ENCODE data around the gene CCDC54. TPM values are rescaled to one million over a fixed set of nuclear protein-coding genes. Genes with fewer than 3 reads are reported as not detected.
"Not testable (repeated sequence)": the region's sequence is repeated elsewhere in the genome, so short reads cannot be mapped to it uniquely, and the experiment has no call there.

Gene CCDC54
- not detected for total RNA-seq

GRCh38 chr3:107377151-107377550 lies at the start of gene CCDC54:
Gene CCDC54 (plus strand): TSS chr3:107377439. CDS start chr3:107377588, 149 bp downstream.
- intact Hi-C loops (cut with micrococcal nuclease): no loop called here
- CTCF ChIA-PET: no interaction called here
- no peak for DNase-seq
- Mint-ChIP-seq H3K36me3 (no peaks in the 10 kb centered on the region), H3K27me3 (peaks cover 3% of the 10 kb centered on the region), H3K27ac (no peak within 1 kb of the TSS), H3K4me1 (ENCODE audit: low read depth) (no peaks in the 10 kb centered on the region), H3K4me3 (no peak within 1 kb of the TSS), H3K9me3 (no peaks in the 10 kb centered on the region)
- POLR2A ChIA-PET: no interaction called here

- H3K4me1 Mint-ChIP-seq (ENCODE audit: low read depth): no peaks in the 10 kb centered on the region
- POLR2A ChIA-PET: no interaction called here
- intact Hi-C loops (cut with micrococcal nuclease): no loop called here
- H3K9me3 Mint-ChIP-seq: no peaks in the 10 kb centered on the region
- DNase-seq: no peak
- no peaks in the 10 kb centered on the region for H3K27me3 Mint-ChIP-seq
- CTCF ChIA-PET: no interaction called here
- H3K4me3 Mint-ChIP-seq: no peak overlapping the region
- H3K27ac Mint-ChIP-seq: no peak overlapping the region
- no peaks in the 10 kb centered on the region for H3K36me3 Mint-ChIP-seq
These were observed 49.2 kb upstream of the CCDC54 start for GRCh38 chr3:107328069-107328468.

- POLR2A ChIA-PET: no interaction called here
- no peak overlapping the region for H3K4me3 Mint-ChIP-seq
- H3K27ac Mint-ChIP-seq: no peak overlapping the region
- H3K36me3 Mint-ChIP-seq: no peaks in the 10 kb centered on the region
- DNase-seq: no peak
- H3K27me3 Mint-ChIP-seq: peaks cover 3% of the 10 kb centered on the region
- H3K9me3 Mint-ChIP-seq: no peaks in the 10 kb centered on the region
- CTCF ChIA-PET: no interaction called here
- no peaks in the 10 kb centered on the region for H3K4me1 Mint-ChIP-seq (ENCODE audit: low read depth)
- intact Hi-C loops (cut with micrococcal nuclease): no loop called here
These were observed 48.2 kb upstream of the CCDC54 start for GRCh38 chr3:107329088-107329487.

- H3K9me3 Mint-ChIP-seq; intact Hi-C loops (cut with micrococcal nuclease); H3K4me1 Mint-ChIP-seq (ENCODE audit: low read depth); POLR2A ChIA-PET; CTCF ChIA-PET; DNase-seq; H3K27ac Mint-ChIP-seq; H3K4me3 Mint-ChIP-seq; H3K27me3 Mint-ChIP-seq; H3K36me3 Mint-ChIP-seq: not testable (repeated sequence)
These were observed 37.5 kb upstream of the CCDC54 start for GRCh38 chr3:107339690-107340089.

GRCh38 chr3:107344722-107345121 lies 32.5 kb upstream of the CCDC54 start:
- Mint-ChIP-seq H3K36me3 (no peaks in the 10 kb centered on the region), H3K27ac (no peak overlapping the region), H3K27me3 (no peaks in the 10 kb centered on the region), H3K9me3 (no peaks in the 10 kb centered on the region), H3K4me3 (no peak overlapping the region), H3K4me1 (ENCODE audit: low read depth) (peaks cover 9% of the 10 kb centered on the region)
- ChIA-PET POLR2A (no interaction called here), CTCF (interaction anchor here (1.5 kb wide), 1 partner anchor 73 kb away, joined by 3 read pairs; no protein-coding TSS in a partner anchor)
- no peak for DNase-seq
- intact Hi-C loops (cut with micrococcal nuclease): no loop called here

GRCh38 chr3:107345822-107346405 lies 31.3 kb upstream of the CCDC54 start:
- intact Hi-C loops (cut with micrococcal nuclease): no loop called here
- Mint-ChIP-seq H3K4me3 (no peak overlapping the region), H3K9me3 (no peaks in the 10 kb centered on the region), H3K4me1 (ENCODE audit: low read depth) (peaks cover 9% of the 10 kb centered on the region), H3K27ac (no peak overlapping the region), H3K27me3 (no peaks in the 10 kb centered on the region), H3K36me3 (no peaks in the 10 kb centered on the region)
- DNase-seq: no peak
- ChIA-PET CTCF (no interaction called here), POLR2A (no interaction called here)

- no peaks in the 10 kb centered on the region for H3K27me3 Mint-ChIP-seq
- ChIA-PET CTCF (no interaction called here), POLR2A (no interaction called here)
- no peak for DNase-seq
- intact Hi-C loops (cut with micrococcal nuclease): no loop called here
- no peak overlapping the region for H3K27ac Mint-ChIP-seq
- no peaks in the 10 kb centered on the region for H3K36me3 Mint-ChIP-seq
- no peak overlapping the region for H3K4me3 Mint-ChIP-seq
- no peaks in the 10 kb centered on the region for H3K9me3 Mint-ChIP-seq
- peaks cover 9% of the 10 kb centered on the region for H3K4me1 Mint-ChIP-seq (ENCODE audit: low read depth)
These were observed 30.7 kb upstream of the CCDC54 start for GRCh38 chr3:107346564-107346963.

- H3K9me3 Mint-ChIP-seq: no peaks in the 10 kb centered on the region
- intact Hi-C loops (cut with micrococcal nuclease): no loop called here
- peaks cover 9% of the 10 kb centered on the region for H3K4me1 Mint-ChIP-seq (ENCODE audit: low read depth)
- no peak for DNase-seq
- no peaks in the 10 kb centered on the region for H3K36me3 Mint-ChIP-seq
- POLR2A ChIA-PET: no interaction called here
- H3K27me3 Mint-ChIP-seq: no peaks in the 10 kb centered on the region
- H3K27ac Mint-ChIP-seq: no peak overlapping the region
- H3K4me3 Mint-ChIP-seq: no peak overlapping the region
- CTCF ChIA-PET: no interaction called here
These were observed 29.5 kb upstream of the CCDC54 start for GRCh38 chr3:107347751-107348150.

GRCh38 chr3:107356706-107357105 lies 20.5 kb upstream of the CCDC54 start:
- POLR2A ChIA-PET: no interaction called here

GRCh38 chr3:107361633-107362032 lies 15.6 kb upstream of the CCDC54 start:
- H3K36me3 Mint-ChIP-seq: no peaks in the 10 kb centered on the region
- intact Hi-C loops (cut with micrococcal nuclease): no loop called here
- no peak overlapping the region for H3K27ac Mint-ChIP-seq
- H3K27me3 Mint-ChIP-seq: peaks cover 4% of the 10 kb centered on the region
- peaks cover 2% of the 10 kb centered on the region for H3K9me3 Mint-ChIP-seq
- no peak for DNase-seq
- H3K4me3 Mint-ChIP-seq: no peak overlapping the region
- CTCF ChIA-PET: interaction anchor here (0.6 kb wide), 1 partner anchor 154 kb away, joined by 3 read pairs; no protein-coding TSS in a partner anchor
- POLR2A ChIA-PET: no interaction called here
- no peaks in the 10 kb centered on the region for H3K4me1 Mint-ChIP-seq (ENCODE audit: low read depth)

More at GRCh38 chr3:107356706-107357105, 20.5 kb upstream of the CCDC54 start:
- H3K27ac Mint-ChIP-seq: no peak overlapping the region
- DNase-seq: no peak
- intact Hi-C loops (cut with micrococcal nuclease): no loop called here
- no peaks in the 10 kb centered on the region for H3K36me3 Mint-ChIP-seq
- peaks cover 2% of the 10 kb centered on the region for H3K9me3 Mint-ChIP-seq
- H3K4me1 Mint-ChIP-seq (ENCODE audit: low read depth): no peaks in the 10 kb centered on the region
- CTCF ChIA-PET: no interaction called here
- no peak overlapping the region for H3K4me3 Mint-ChIP-seq
- no peaks in the 10 kb centered on the region for H3K27me3 Mint-ChIP-seq

- POLR2A ChIA-PET: no interaction called here
- CTCF ChIA-PET: no interaction called here
- DNase-seq: no peak
- H3K4me1 Mint-ChIP-seq (ENCODE audit: low read depth): no peaks in the 10 kb centered on the region
- H3K27me3 Mint-ChIP-seq: peaks cover 6% of the 10 kb centered on the region
- no peak overlapping the region for H3K27ac Mint-ChIP-seq
- peaks cover 2% of the 10 kb centered on the region for H3K9me3 Mint-ChIP-seq
- no peak overlapping the region for H3K4me3 Mint-ChIP-seq
- H3K36me3 Mint-ChIP-seq: no peaks in the 10 kb centered on the region
- intact Hi-C loops (cut with micrococcal nuclease): no loop called here
These were observed 12.2 kb upstream of the CCDC54 start for GRCh38 chr3:107365051-107365450.

- Mint-ChIP-seq H3K27me3 (peaks cover 6% of the 10 kb centered on the region), H3K27ac (no peak overlapping the region), H3K4me3 (no peak overlapping the region), H3K4me1 (ENCODE audit: low read depth) (no peaks in the 10 kb centered on the region), H3K36me3 (no peaks in the 10 kb centered on the region), H3K9me3 (no peaks in the 10 kb centered on the region)
- POLR2A ChIA-PET: no interaction called here
- intact Hi-C loops (cut with micrococcal nuclease): no loop called here
- CTCF ChIA-PET: no interaction called here
- no peak for DNase-seq
These were observed 10.5 kb upstream of the CCDC54 start for GRCh38 chr3:107366766-107367165.

GRCh38 chr3:107367353-107367752 lies 9.9 kb upstream of the CCDC54 start:
- H3K4me3 Mint-ChIP-seq: no peak overlapping the region
- H3K27me3 Mint-ChIP-seq: peaks cover 6% of the 10 kb centered on the region
- no peaks in the 10 kb centered on the region for H3K4me1 Mint-ChIP-seq (ENCODE audit: low read depth)
- intact Hi-C loops (cut with micrococcal nuclease): no loop called here
- POLR2A ChIA-PET: no interaction called here
- H3K9me3 Mint-ChIP-seq: no peaks in the 10 kb centered on the region
- CTCF ChIA-PET: no interaction called here
- no peak overlapping the region for H3K27ac Mint-ChIP-seq
- no peaks in the 10 kb centered on the region for H3K36me3 Mint-ChIP-seq
- peak; percentile 26 for DNase-seq
